ENCODE data around the gene BBS5. TPM values are rescaled to one million over a fixed set of nuclear protein-coding genes. Genes with fewer than 3 reads are reported as not detected.
"Not testable (repeated sequence)": the region's sequence is repeated elsewhere in the genome, so short reads cannot be mapped to it uniquely, and the experiment has no call there.

BBS5 gene
- total and polyA plus RNA-seq, 2 experiments from 2014 or later, result 3.5 to 3.7 TPM

GRCh38 chr2:169516488-169516995 is 37.2 kb downstream of the BBS5 start:
- not testable (repeated sequence) for H4K20me1 ChIP-seq (ENCODE audit: insufficient read depth, poor library complexity, severe bottlenecking); H2AFZ ChIP-seq; H3K9me2 ChIP-seq (replicated peaks; ENCODE audit: insufficient read depth); H3K27ac ChIP-seq; H3K79me2 ChIP-seq; H3K4me2 ChIP-seq; H3K4me3 ChIP-seq; H3K9me3 ChIP-seq (ENCODE audit: low read depth); H3K36me3 ChIP-seq (replicated peaks; ENCODE audit: insufficient read depth, low read depth); H3K27me3 ChIP-seq; DNase-seq (ENCODE audit: low spot score)
- H3K4me1 ChIP-seq (ENCODE audit: insufficient read depth), result peaks cover 11% of the 10 kb centered on the region
- 98% methylated on average over 10 of the region's 10 CpGs for WGBS (ENCODE audit: low lambda C conversion rate, missing lambda C conversion rate)

GRCh38 chr2:169520896-169521295 is 41.6 kb downstream of the BBS5 start:
- no peaks in the 10 kb centered on the region for H3K4me1 ChIP-seq (ENCODE audit: insufficient read depth)
- H3K9me2 ChIP-seq (replicated peaks; ENCODE audit: insufficient read depth), result no peaks in the 10 kb centered on the region
- no peak overlapping the region for H3K27ac ChIP-seq
- no peaks in the 10 kb centered on the region for H3K79me2 ChIP-seq
- no peak overlapping the region for H3K4me3 ChIP-seq
- no peaks in the 10 kb centered on the region for H4K20me1 ChIP-seq (ENCODE audit: insufficient read depth, poor library complexity, severe bottlenecking)
- no peak overlapping the region for H2AFZ ChIP-seq
- no peak for DNase-seq (ENCODE audit: low spot score)
- H3K9me3 ChIP-seq (ENCODE audit: low read depth), result no peaks in the 10 kb centered on the region
- H3K4me2 ChIP-seq, result no peak overlapping the region
- no peaks in the 10 kb centered on the region for H3K27me3 ChIP-seq
- TF ChIP-seq EZH2phosphoT487 (IDR thresholded peaks at IDR 0.05; ENCODE audit: low read depth, severe bottlenecking, unreplicated experiment) (no peak), EZH2 (IDR thresholded peaks at IDR 0.05; ENCODE audit: borderline replicate concordance) (no peak), CTCF (IDR thresholded peaks at IDR 0.05; ENCODE audit: poor library complexity) (no peak)
- no peaks in the 10 kb centered on the region for H3K36me3 ChIP-seq (replicated peaks; ENCODE audit: insufficient read depth, low read depth)

- DNase-seq (ENCODE audit: low spot score), result no peak
- Histone ChIP-seq H4K20me1 (ENCODE audit: insufficient read depth, poor library complexity, severe bottlenecking) (no peaks in the 10 kb centered on the region), H3K4me3 (no peak overlapping the region), H3K27ac (no peak overlapping the region), H3K79me2 (no peaks in the 10 kb centered on the region), H3K36me3 (replicated peaks; ENCODE audit: insufficient read depth, low read depth) (no peaks in the 10 kb centered on the region), H2AFZ (no peak overlapping the region), H3K4me1 (ENCODE audit: insufficient read depth) (no peaks in the 10 kb centered on the region), H3K27me3 (no peaks in the 10 kb centered on the region), H3K9me3 (ENCODE audit: low read depth) (no peaks in the 10 kb centered on the region), H3K4me2 (no peak overlapping the region), H3K9me2 (replicated peaks; ENCODE audit: insufficient read depth) (no peaks in the 10 kb centered on the region)
- WGBS (ENCODE audit: low lambda C conversion rate, missing lambda C conversion rate), result 59% methylated on average over 5 of the region's 5 CpGs
- TF ChIP-seq CTCF (IDR thresholded peaks at IDR 0.05; ENCODE audit: poor library complexity), result no peak
- no peak for TF ChIP-seq EZH2 (IDR thresholded peaks at IDR 0.05; ENCODE audit: borderline replicate concordance)
Measured at GRCh38 chr2:169523681-169524080, 44.4 kb downstream of the BBS5 start.

GRCh38 chr2:169525434-169525833 is 46.1 kb downstream of the BBS5 start:
- no peaks in the 10 kb centered on the region for H3K9me3 ChIP-seq (ENCODE audit: low read depth)
- 72% methylated on average over 2 of the region's 2 CpGs for WGBS (ENCODE audit: low lambda C conversion rate, missing lambda C conversion rate)
- TF ChIP-seq CTCF (IDR thresholded peaks at IDR 0.05; ENCODE audit: poor library complexity) (no peak), EZH2phosphoT487 (IDR thresholded peaks at IDR 0.05; ENCODE audit: low read depth, severe bottlenecking, unreplicated experiment) (no peak), EZH2 (IDR thresholded peaks at IDR 0.05; ENCODE audit: borderline replicate concordance) (no peak)

More at GRCh38 chr2:169525434-169525833, 46.1 kb downstream of the BBS5 start:
- Histone ChIP-seq H3K27ac (no peak overlapping the region), H3K4me3 (no peak overlapping the region), H3K79me2 (no peaks in the 10 kb centered on the region), H3K4me2 (no peak overlapping the region), H3K36me3 (replicated peaks; ENCODE audit: insufficient read depth, low read depth) (no peaks in the 10 kb centered on the region), H4K20me1 (ENCODE audit: insufficient read depth, poor library complexity, severe bottlenecking) (no peaks in the 10 kb centered on the region), H2AFZ (no peak overlapping the region), H3K27me3 (no peaks in the 10 kb centered on the region), H3K9me2 (replicated peaks; ENCODE audit: insufficient read depth) (no peaks in the 10 kb centered on the region), H3K4me1 (ENCODE audit: insufficient read depth) (no peaks in the 10 kb centered on the region)
- DNase-seq (ENCODE audit: low spot score), result no peak

Measured in hepatocyte (in vitro differentiated cells).